ENCODE data around the gene ACTR6. TPM values are rescaled to one million over a fixed set of nuclear protein-coding genes. Genes with fewer than 3 reads are reported as not detected.
A peak's percentile ranks its signal among the peaks of the same experiment; 100 is the strongest.

Gene ACTR6
- total RNA-seq, 1 experiment from 2014 or later, result 34.9 TPM

DNA sequence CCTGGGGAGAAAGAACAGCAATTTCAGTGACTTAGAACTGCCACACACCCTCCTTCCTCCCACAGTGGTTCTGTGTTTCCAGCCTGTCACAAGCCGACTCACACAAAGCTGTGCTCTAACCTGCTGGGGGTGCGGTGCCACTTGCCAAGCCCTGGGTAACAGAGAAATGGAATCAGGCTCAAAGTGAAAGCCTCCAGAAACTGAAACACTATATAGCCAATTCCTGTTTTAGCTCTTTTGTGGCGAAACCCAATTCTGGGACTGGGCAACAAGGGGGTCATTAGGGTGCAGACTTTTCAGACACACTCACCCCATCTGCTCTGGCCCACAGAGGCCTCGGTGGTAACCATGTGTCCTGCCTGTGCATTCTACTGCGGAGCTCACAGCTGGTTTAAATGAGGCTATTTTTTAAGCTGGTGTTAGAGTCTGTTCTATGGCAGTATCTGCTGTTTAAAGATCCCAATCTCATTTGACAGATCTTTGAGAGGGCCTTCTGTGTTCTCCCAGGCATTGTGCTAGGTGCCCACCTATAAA lies 15.2 kb upstream of the ACTR6 start:
- H4K20me1 ChIP-seq (ENCODE audit: control insufficient read depth, insufficient read depth, insufficient read length), result no peaks in the 10 kb centered on the region
- Mint-ChIP-seq H3K27me3 (ENCODE audit: low read depth) (no peaks in the 10 kb centered on the region), H3K4me1 (peaks cover 7 to 9% of the 10 kb centered on the region in 2 experiments), H3K27ac (peak overlapping the region in 1 of 3 experiments; percentile 37; a peak in 2 of 7 replicates), H3K9me3 (no peaks in the 10 kb centered on the region), H3K36me3 (ENCODE audit: insufficient read depth in 1 of 3, low read depth in 3 of 3) (peaks cover 15 to 23% (median 19%) of the 10 kb centered on the region in 3 experiments), H3K4me3 (no peak overlapping the region)
- H3K9ac ChIP-seq (ENCODE audit: extremely low read depth, insufficient read length, low read length), result no peak overlapping the region
- H3K23ac ChIP-seq (ENCODE audit: insufficient read length, low read depth, low read length), result no peak overlapping the region
- H2AK5ac ChIP-seq (ENCODE audit: insufficient read length, low read length), result no peak overlapping the region
- H3K4me2 ChIP-seq (ENCODE audit: insufficient read depth, insufficient read length, low read length), result no peak overlapping the region
- H3K56ac ChIP-seq (ENCODE audit: insufficient read length, low read depth, low read length), result no peak overlapping the region
- H3K23me2 ChIP-seq (ENCODE audit: insufficient read length, low read depth, low read length, poor library complexity, severe bottlenecking), result no peaks in the 10 kb centered on the region
- H3K9me3 ChIP-seq (ENCODE audit: control insufficient read depth, low read depth, low read length), result no peaks in the 10 kb centered on the region
- no peak overlapping the region for H3K27ac ChIP-seq (ENCODE audit: insufficient read length, low read depth, low read length)
- TF ChIP-seq, protein P1, sequence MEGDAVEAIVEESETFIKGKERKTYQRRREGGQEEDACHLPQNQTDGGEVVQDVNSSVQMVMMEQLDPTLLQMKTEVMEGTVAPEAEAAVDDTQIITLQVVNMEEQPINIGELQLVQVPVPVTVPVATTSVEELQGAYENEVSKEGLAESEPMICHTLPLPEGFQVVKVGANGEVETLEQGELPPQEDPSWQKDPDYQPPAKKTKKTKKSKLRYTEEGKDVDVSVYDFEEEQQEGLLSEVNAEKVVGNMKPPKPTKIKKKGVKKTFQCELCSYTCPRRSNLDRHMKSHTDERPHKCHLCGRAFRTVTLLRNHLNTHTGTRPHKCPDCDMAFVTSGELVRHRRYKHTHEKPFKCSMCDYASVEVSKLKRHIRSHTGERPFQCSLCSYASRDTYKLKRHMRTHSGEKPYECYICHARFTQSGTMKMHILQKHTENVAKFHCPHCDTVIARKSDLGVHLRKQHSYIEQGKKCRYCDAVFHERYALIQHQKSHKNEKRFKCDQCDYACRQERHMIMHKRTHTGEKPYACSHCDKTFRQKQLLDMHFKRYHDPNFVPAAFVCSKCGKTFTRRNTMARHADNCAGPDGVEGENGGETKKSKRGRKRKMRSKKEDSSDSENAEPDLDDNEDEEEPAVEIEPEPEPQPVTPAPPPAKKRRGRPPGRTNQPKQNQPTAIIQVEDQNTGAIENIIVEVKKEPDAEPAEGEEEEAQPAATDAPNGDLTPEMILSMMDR (conservative IDR thresholded peaks at IDR 0.05), result no peak
- H3K79me1 ChIP-seq (ENCODE audit: insufficient read depth, low read depth, low read length, poor library complexity, severe bottlenecking), result no peaks in the 10 kb centered on the region
- no peak overlapping the region for H2BK15ac ChIP-seq (ENCODE audit: low read depth, low read length)
- no peaks in the 10 kb centered on the region for H3K27me3 ChIP-seq (ENCODE audit: insufficient read depth, low read length)
- no peak overlapping the region for H2AFZ ChIP-seq (ENCODE audit: low read length)
- WGBS (ENCODE audit: extremely low coverage, insufficient read length, low lambda C conversion rate), result no CpG with 5 or more reads among the region's 5 CpGs
- H2BK12ac ChIP-seq (ENCODE audit: insufficient read length, low read depth, low read length), result no peak overlapping the region
- H3K4ac ChIP-seq (ENCODE audit: low read depth, low read length), result no peak overlapping the region
- no peak overlapping the region for H2BK5ac ChIP-seq (ENCODE audit: insufficient read length, low read length)
- H4K8ac ChIP-seq (replicated peaks; ENCODE audit: insufficient read length, low read depth, low read length), result no peak overlapping the region
- no peak overlapping the region for H4K5ac ChIP-seq (ENCODE audit: insufficient read length, low read depth, low read length)
- H3T11ph ChIP-seq (ENCODE audit: low read length), result no peak overlapping the region
- no peak overlapping the region for H2BK120ac ChIP-seq (ENCODE audit: low read depth, low read length, poor library complexity, severe bottlenecking)
- no peak overlapping the region for H2BK20ac ChIP-seq (ENCODE audit: low read depth, low read length, poor library complexity, severe bottlenecking)
- DNase-seq, result no peak
- no peaks in the 10 kb centered on the region for H3K4me1 ChIP-seq (ENCODE audit: insufficient read depth, low read length)
- H3K18ac ChIP-seq (ENCODE audit: insufficient read length, low read depth, low read length), result no peak overlapping the region
- H3K14ac ChIP-seq (ENCODE audit: insufficient read depth, low read length), result no peak overlapping the region
- H4K91ac ChIP-seq (ENCODE audit: insufficient read length, low read depth, low read length), result no peak overlapping the region
- no peaks in the 10 kb centered on the region for H3K79me2 ChIP-seq (ENCODE audit: insufficient read depth, low read length)
